GM21423 (cell line): ENCODE measurements around the gene LAMB4.

Experiments used
- ATAC-seq: cut with Tn5 transposase; IDR thresholded peaks from one replicate; pipeline ENCODE4 v1.9.1; 2021; ENCODE audit warnings: mild to moderate bottlenecking, moderate library complexity; ENCODE audit not compliant: unreplicated experiment

The LAMB4 gene

GRCh38 chr7:107999779-108000560 lies 130.2 kb downstream of the LAMB4 start:
- ATAC-seq: no peak

- ATAC-seq: no peak
These were observed 131.3 kb downstream of the LAMB4 start for GRCh38 chr7:107998660-107999480.

GRCh38 chr7:107998150-107998549 lies 132.0 kb downstream of the LAMB4 start:
- ATAC-seq: no peak

- ATAC-seq: no peak
These were observed 133.9 kb downstream of the LAMB4 start for GRCh38 chr7:107996072-107996882.

GRCh38 chr7:107995184-107996071 lies 134.7 kb downstream of the LAMB4 start:
- ATAC-seq: no peak

GRCh38 chr7:107994421-107995030 lies 135.6 kb downstream of the LAMB4 start:
- no peak for ATAC-seq

GRCh38 chr7:107993891-107994291 lies 136.3 kb downstream of the LAMB4 start:
- ATAC-seq: no peak

GRCh38 chr7:107989618-107990373 lies 140.4 kb downstream of the LAMB4 start:
- no peak for ATAC-seq

GRCh38 chr7:107982918-107983389 lies 147.2 kb downstream of the LAMB4 start:
- ATAC-seq: no peak

- ATAC-seq: no peak
These were observed 147.9 kb downstream of the LAMB4 start for GRCh38 chr7:107982042-107982840.

GRCh38 chr7:107981466-107981865 lies 148.7 kb downstream of the LAMB4 start:
- ATAC-seq: no peak

GRCh38 chr7:107980671-107981190 lies 149.4 kb downstream of the LAMB4 start:
- no peak for ATAC-seq

- no peak for ATAC-seq
These were observed 150.0 kb downstream of the LAMB4 start for GRCh38 chr7:107980171-107980570.

GRCh38 chr7:107978815-107979408 lies 151.2 kb downstream of the LAMB4 start:
- no peak for ATAC-seq

- no peak for ATAC-seq
These were observed 153.1 kb downstream of the LAMB4 start for GRCh38 chr7:107977048-107977447.

GRCh38 chr7:107976620-107977019 lies 153.5 kb downstream of the LAMB4 start:
- ATAC-seq: no peak

- ATAC-seq: no peak
These were observed 154.7 kb downstream of the LAMB4 start for GRCh38 chr7:107975394-107976013.
